Activated CD4-positive, alpha-beta T cell treated with anti-CD3 and anti-CD28 coated beads for 4 hours (primary cell): ENCODE measurements around the gene MUC6.

Experiments
- DNase-seq, 2 donors: peaks; one replicate each; pipeline ENCODE4 v3.0.0-alpha.2; 2020

The MUC6 gene

DNA sequence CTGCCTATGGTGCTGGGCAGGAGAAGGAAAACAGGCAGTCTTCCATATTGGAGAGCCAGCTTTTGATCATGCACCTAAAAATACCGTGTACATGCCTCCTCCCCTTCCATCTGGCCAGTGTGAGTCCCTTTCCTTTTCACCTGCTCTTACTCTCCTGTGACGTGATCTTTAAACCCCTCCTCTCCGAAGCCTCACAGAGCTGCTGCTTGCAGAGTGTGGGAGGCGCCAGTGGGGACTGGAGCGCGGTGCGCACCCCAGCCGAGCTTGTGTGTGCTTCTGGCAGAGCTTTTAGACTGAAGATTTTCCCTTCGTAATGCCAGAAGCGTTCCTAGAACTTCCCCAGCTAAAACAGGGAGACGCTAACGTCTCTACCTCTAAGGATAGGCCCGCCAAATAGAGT lies 29.8 kb downstream of the MUC6 start:
- no peak for DNase-seq

- DNase-seq: no peak
Observed at GRCh38 chr11:1005928-1006327, 30.6 kb downstream of the MUC6 start.

GRCh38 chr11:1003159-1003558 lies 33.4 kb downstream of the MUC6 start:
- DNase-seq: no peak

DNA sequence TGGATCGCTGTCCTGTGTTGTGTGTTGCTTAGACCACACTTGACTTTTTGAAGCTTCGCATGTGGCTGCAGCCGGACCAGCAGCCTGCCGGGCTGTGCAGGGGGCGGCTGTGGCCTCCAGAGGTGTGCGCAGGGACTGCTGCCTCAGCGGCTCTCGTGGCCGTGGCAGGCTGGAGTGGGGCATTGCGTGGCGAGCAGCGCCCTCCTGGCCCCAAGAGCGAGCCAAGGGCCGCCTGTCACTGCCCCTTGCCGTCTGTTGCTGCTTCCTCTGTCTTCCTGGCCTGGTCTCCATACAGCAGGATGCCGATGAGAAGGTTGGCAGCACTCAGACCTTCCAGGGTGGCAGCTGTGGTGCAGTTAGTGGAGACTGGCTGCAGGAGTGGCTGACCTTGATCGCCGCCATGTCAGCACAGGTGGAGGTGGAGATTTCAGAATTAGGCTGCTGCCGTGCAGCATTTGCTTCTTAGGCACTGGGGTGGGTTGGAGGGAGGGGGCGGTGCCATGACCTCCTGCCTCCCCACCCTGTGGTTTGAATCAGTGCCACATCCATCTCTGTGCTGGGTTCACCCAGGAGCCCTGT lies 34.0 kb downstream of the MUC6 start:
- no peak for DNase-seq

DNA sequence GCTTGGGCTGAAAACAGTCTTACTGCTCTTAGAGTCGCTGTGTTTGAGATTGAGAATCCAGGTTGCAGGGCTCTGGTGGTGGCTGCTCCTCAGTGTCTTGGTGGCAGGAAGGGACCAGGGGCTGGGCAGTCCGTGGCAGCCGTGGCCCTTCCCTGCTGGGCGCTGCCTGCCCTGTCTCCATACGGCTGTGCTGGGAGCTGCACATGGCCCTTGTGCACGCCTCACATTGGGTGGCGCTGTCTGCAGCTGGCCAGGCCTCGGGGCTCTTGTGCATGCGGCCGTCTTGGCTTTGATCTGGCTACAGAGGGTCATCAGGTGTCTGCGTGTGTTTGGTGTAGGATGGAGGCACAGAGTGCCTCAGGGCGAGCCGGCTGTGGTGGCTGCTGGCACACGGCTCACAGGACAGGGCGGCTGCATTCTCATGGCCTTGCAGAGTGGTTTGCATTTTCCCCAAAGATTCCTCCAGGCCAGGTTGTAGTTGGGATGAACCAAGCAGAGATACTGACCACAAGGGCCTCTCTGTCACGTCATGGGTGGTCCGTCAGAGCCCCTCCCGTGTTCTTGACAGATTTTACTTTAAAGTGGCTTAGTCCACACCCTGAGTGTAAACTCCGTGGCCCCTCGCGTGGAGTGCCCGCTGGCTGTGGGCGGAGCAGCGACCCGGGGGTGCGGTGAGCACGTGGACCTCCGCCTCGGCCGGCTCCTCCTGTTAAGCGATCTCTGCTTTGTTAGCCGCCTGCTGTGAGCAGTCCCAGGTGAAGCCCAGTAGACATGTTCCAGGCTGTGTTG lies 34.7 kb downstream of the MUC6 start:
- no peak for DNase-seq

DNA sequence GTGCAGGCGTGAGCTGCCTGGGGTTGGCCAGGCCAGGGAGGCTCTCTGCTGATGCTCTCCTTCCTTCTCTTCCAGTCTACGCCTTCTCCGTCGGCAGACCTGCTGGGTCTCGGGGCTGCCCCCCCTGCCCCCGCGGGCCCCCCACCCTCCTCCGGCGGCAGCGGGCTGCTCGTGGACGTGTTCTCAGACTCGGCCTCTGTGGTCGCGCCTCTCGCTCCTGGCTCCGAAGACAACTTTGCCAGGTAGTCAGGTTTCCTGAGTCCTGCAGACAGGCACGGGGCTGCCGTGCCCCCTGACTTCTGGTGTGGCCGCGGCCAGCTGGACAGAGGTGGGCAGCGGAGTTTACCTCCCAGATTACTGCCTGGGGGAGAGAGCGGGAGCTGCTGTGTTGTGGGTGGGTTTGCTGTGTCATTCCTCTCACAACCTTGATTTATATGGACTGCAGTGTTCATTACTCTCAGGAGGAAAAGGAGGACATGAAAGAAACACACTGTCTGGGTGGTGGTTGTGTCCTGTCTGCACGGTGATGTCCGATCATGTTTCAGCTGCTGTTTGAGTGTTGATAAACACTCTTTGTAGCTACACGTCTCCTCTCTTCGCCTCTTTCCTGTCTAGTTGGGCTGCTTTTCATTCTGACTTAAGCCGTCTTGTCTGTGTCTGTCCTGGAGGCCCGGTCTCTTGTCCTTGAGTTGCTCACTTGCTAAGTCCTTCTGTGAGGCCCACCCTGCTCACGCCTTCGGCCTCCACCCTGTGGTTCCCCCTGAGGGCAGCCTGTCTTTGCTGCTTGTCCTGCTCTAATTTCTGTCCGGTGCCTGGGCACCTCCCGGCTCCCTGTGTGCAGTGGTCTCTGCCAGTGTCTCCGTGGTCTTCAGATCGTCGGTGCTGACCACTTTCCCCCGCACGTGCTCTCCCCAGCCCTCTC lies 35.9 kb downstream of the MUC6 start:
- DNase-seq: no peak

GRCh38 chr11:999009-999408 lies 37.5 kb downstream of the MUC6 start:
- no peak for DNase-seq

DNA sequence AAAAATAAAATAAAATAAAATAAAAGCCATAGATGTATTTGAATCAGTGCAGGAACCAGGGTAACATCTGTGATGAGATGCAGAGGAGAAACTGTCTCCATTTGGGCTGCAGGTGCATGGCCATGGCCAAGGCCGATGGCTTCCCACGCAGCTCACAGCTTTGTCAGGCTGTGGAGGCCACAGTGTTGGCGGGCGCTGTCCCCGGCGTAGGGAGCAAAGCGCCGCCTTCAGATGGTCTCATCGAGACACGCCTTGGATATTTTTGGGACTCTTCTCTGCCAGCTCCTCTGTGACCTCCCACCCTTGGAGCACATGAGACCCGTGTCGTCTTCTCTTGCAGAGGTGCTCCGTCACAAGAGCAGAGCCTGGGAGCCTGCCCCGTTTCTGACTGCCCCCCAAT lies 38.6 kb downstream of the MUC6 start:
- DNase-seq: no peak

GRCh38 chr11:996681-997080 lies 39.8 kb downstream of the MUC6 start:
- no peak for DNase-seq

GRCh38 chr11:995752-996420 lies 40.6 kb downstream of the MUC6 start:
- no peak for DNase-seq

DNA sequence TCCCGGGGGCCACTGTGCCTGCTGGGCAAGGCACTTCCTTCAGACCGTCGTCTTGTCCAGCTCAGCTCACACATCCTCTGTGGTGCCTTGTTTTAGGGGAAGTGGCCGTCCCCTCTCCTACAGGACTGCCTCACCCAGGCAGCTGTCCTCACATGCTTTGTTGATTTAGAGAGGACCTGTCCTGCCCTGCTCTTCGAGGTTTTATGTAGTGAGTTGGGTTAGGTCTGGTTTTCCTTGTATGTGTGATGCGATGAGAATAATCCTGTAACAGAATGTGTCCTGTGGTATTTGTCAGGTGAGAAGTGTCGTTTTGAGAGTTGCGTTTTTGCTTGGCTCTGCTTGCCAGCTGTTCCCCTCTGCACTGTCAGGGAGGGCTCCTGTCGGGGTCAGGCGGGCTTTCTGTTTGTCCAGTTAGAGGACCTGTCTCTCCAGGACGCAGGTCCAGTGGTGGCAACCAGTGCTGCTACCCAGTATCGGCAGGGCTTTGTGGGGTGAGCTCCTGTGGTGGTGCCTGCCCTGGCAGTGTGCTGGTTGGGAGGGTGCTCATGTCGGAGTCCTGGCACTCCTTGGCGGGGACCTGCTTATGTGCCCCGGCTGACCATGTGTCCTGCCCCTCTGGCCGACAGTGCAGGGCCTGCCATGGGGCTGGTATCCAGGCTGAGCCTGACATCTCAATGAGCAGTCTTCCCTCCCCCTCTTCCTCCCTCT lies 41.3 kb downstream of the MUC6 start:
- no peak for DNase-seq

DNA sequence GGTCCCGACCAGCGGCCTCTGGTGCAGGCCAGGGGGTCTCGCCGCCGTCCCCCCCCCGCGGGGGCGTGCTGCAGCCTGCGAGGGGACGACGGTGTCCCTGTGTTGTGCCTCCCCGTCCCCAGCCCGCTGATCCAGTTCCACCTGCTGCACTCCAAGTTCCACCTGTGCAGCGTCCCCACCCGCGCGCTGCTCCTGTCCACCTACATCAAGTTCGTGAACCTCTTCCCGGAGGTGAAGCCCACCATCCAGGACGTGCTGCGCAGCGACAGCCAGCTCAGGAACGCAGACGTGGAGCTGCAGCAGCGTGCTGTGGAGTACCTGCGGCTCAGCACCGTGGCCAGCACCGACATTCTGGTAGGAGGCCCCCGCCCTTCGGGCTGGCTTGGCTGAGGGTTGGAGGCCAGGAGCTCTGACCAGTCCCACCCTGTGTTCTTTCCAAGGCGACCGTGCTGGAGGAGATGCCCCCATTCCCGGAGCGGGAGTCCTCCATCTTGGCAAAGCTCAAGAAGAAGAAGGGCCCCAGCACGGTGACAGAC lies 42.8 kb downstream of the MUC6 start:
- no peak for DNase-seq

DNA sequence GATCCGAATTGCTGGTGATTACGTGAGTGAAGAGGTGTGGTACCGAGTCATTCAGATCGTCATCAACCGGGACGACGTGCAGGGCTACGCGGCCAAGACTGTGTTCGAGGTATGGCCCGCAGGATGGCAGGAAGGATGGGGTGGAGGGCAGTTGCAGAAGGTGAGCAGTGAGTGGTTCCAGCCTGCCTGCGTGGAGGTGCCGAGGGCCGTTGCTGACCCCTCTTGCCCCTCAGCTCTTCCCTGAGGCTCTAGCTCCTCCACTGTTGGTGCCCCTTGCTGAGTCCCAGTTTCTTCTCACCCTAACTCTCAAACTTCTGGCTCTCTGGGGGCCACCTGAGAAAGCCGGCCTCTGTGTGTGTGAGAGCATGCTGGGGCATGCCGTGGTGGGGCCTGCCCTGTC lies 43.9 kb downstream of the MUC6 start:
- DNase-seq: no peak

- no peak for DNase-seq
Observed at GRCh38 chr11:991711-992307, 44.7 kb downstream of the MUC6 start.

GRCh38 chr11:991034-991433 lies 45.5 kb downstream of the MUC6 start:
- no peak for DNase-seq

GRCh38 chr11:990101-990500 lies 46.4 kb downstream of the MUC6 start:
- no peak for DNase-seq

- no peak for DNase-seq
Observed at GRCh38 chr11:987671-988070, 48.8 kb downstream of the MUC6 start.

DNA sequence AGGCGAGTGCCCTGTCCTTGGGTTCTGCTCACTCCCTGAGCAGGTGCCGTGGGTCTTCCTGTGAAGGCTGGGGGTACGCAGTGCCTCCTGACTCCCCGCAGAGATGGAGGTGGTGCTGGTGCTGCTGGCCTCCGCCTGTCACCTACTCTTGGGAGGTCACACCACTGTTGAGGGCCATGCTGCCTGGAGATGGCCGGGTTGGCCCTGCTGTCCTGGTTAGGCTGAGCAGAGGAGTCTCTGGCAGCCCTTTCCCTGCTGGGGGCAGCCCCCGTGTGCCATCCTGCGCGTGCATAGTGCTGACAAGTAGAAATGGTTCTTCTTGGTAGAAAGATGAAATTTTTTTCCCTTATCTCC lies 49.6 kb downstream of the MUC6 start:
- no peak for DNase-seq

DNA sequence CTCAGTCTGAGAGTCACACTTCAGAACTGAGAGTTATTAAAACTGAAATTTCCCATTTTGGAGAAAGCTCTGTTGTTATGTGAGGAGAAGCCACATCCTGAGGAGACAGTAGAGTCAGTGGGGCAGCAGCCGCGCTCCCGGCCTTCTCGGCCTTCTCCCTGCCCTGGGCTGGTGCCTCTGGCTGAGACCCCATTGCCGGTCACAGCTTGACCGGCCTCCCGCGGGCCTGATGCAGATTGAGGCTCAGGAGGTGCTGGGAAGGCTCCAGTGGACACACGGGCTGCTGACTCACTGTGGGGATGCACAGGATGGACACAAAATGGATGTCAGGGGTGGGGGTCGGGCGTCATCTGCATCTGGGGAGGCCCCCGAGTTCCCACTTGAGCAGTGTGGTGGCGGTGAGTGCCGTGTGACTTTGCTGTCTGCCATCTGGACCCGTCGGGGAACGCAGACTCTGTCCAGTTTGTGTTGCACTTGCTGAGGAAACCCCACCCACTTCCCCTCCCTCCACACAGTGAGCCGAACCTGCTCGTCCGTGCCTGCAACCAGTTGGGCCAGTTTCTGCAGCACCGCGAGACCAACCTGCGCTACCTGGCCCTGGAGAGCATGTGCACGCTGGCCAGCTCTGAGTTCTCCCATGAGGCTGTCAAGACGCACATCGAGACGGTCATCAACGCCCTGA lies 50.1 kb downstream of the MUC6 start:
- DNase-seq: no peak

- no peak for DNase-seq
Observed at GRCh38 chr11:985848-986247, 50.7 kb downstream of the MUC6 start.

GRCh38 chr11:985406-985805 lies 51.1 kb downstream of the MUC6 start:
- no peak for DNase-seq
